Measurements from ENCODE around the gene VPS25.

Gene VPS25

GRCh38 chr17:42773290-42774035 lies at the start of gene VPS25 (continued):
- peak; percentile 57; the same call in 1 of the 2 replicates for TF ChIP-seq ZSCAN18 (tag by site-specific recombination; IDR thresholded peaks at IDR 0.05)
- TF ChIP-seq ZSCAN30 (tag by site-specific recombination; IDR thresholded peaks at IDR 0.05) = peak; percentile 96
- TF ChIP-seq GLIS2 (tag by site-specific recombination; IDR thresholded peaks at IDR 0.05) = no peak
- peak; percentile 45; the same call in 1 of the 2 replicates for TF ChIP-seq ZBTB21 (tag by site-specific recombination; IDR thresholded peaks at IDR 0.05)
- peak; percentile 55; the same call in 1 of the 2 replicates for TF ChIP-seq ZBTB20 (tag by site-specific recombination; IDR thresholded peaks at IDR 0.05)
- TF ChIP-seq ZFP69B (tag by site-specific recombination; IDR thresholded peaks at IDR 0.05) = peak; percentile 81
- TF ChIP-seq ZNF391 (tag by site-specific recombination; IDR thresholded peaks at IDR 0.05; ENCODE audit: borderline replicate concordance, low read depth) = peak; percentile 92
- peak; percentile 89 for TF ChIP-seq KLF17 (tag by site-specific recombination; IDR thresholded peaks at IDR 0.05)
- no peak for TF ChIP-seq ZNF600 (tag by site-specific recombination; IDR thresholded peaks at IDR 0.05)
- TF ChIP-seq ZNF324 (tag by site-specific recombination; IDR thresholded peaks at IDR 0.05) = peak; percentile 67; the same call in 1 of the 2 replicates
- TF ChIP-seq TRIM28 (IDR thresholded peaks at IDR 0.05; ENCODE audit: borderline replicate concordance, low read length) = peak; percentile 68; the same call in 1 of the 2 replicates
- peak; percentile 61; the same call in 1 of the 2 replicates for TF ChIP-seq ZNF394 (tag by site-specific recombination; IDR thresholded peaks at IDR 0.05; ENCODE audit: borderline replicate concordance)
- TF ChIP-seq ZNF670 (tag by site-specific recombination; IDR thresholded peaks at IDR 0.05; ENCODE audit: low read depth) = no peak
- peak; percentile 76 for TF ChIP-seq ZNF24 (tag by site-specific recombination; IDR thresholded peaks at IDR 0.05)
- peak; percentile 69 for TF ChIP-seq ZBTB48 (tag by site-specific recombination; IDR thresholded peaks at IDR 0.05)
- peak; percentile 84 for TF ChIP-seq YY1 (tag by site-specific recombination; IDR thresholded peaks at IDR 0.05)
- peak; percentile 91 for TF ChIP-seq ZNF501 (tag by site-specific recombination; IDR thresholded peaks at IDR 0.05)
- TF ChIP-seq PRDM10 (tag by site-specific recombination; IDR thresholded peaks at IDR 0.05) = 0 out of 2 replicates have a peak, but pooled peaks have one; percentile 33
- peak; percentile 74; the same call in 1 of the 2 replicates for TF ChIP-seq ZBTB7A (tag by site-specific recombination; IDR thresholded peaks at IDR 0.05; ENCODE audit: low read depth)

GRCh38 chr17:42723636-42724035 lies 49.6 kb upstream of the VPS25 start:
- H3K27ac ChIP-seq (ENCODE audit: extremely low read depth, low read depth, low read length) = no peak overlapping the region
- H3K4me1 ChIP-seq (ENCODE audit: control insufficient read depth, insufficient read depth, low read length) = no peaks in the 10 kb centered on the region
- POLR2A ChIA-PET = no interaction called here
- H3K36me3 ChIP-seq (ENCODE audit: control insufficient read depth in 2 of 2, insufficient read depth in 1 of 2, low read length in 2 of 2) = peaks cover 66 to 91% of the 10 kb centered on the region in 2 experiments
- CTCF ChIA-PET = interaction anchor here (0.7 kb wide), 1 partner anchor 40 kb away, joined by 3 read pairs; no protein-coding TSS in a partner anchor
- H3K4me3 ChIP-seq (ENCODE audit: low read depth, low read length) = no peak overlapping the region
- TF ChIP-seq ZSCAN16 (tag by site-specific recombination; IDR thresholded peaks at IDR 0.05) (no peak), GLIS1 (tag by site-specific recombination; IDR thresholded peaks at IDR 0.05) (no peak), ZNF658 (tag by site-specific recombination; IDR thresholded peaks at IDR 0.05) (no peak), ZBTB26 (tag by site-specific recombination; optimal IDR thresholded peaks at IDR 0.05) (no peak), ZNF416 (tag by site-specific recombination; IDR thresholded peaks at IDR 0.05) (no peak), ZNF223 (tag by site-specific recombination; IDR thresholded peaks at IDR 0.05) (no peak), ZBTB6 (tag by site-specific recombination; IDR thresholded peaks at IDR 0.05) (no peak), ZNF560 (tag by site-specific recombination; IDR thresholded peaks at IDR 0.05; ENCODE audit: borderline replicate concordance) (no peak), HOXC10 (CRISPR knock-in tag; IDR thresholded peaks at IDR 0.05) (no peak)
- H3K9me3 ChIP-seq (ENCODE audit: control insufficient read depth, insufficient read depth, low read depth, low read length) = no peaks in the 10 kb centered on the region
